SK-N-SH treated with all-trans-retinoic acid at 6 μM for 48 hours (cell line): ENCODE data around the gene FAM8A1.

Source experiments
- ATAC-seq: fragments of 200-7000 bp; cut with Tn5 transposase; 3 replicates; pipeline ENCODE4 v1.9.1; 2020; ENCODE audit warnings: mild to moderate bottlenecking, moderate library complexity
- ARNTL ChIP-seq: fragments of 450-650 bp; formaldehyde crosslinking; IDR thresholded peaks from 2 replicates; pipeline ENCODE4 v1.5.0; 2020; ENCODE audit warnings: low read depth, mild to moderate bottlenecking, moderate library complexity, borderline replicate concordance
- BACH2 ChIP-seq: fragments of 250-450 bp; sonication (Bioruptor Pico); IDR thresholded peaks from 2 replicates; pipeline ENCODE4 v1.9.0; 2021; ENCODE audit warnings: mild to moderate bottlenecking, borderline replicate concordance
- CSDC2 ChIP-seq: fragments of 250-450 bp; sonication (Bioruptor Pico); IDR thresholded peaks from 2 replicates; pipeline ENCODE4 v1.5.0; 2020; ENCODE audit warnings: mild to moderate bottlenecking, moderate library complexity
- CSRNP3 ChIP-seq: fragments of 250-450 bp; sonication (Bioruptor Pico); IDR thresholded peaks from 2 replicates; pipeline ENCODE4 v1.5.1; 2021; ENCODE audit warnings: mild to moderate bottlenecking, moderate library complexity
- ESRRG ChIP-seq: fragments of 250-450 bp; sonication (Bioruptor Pico); IDR thresholded peaks from 2 replicates; pipeline ENCODE4 v1.6.1; 2021; ENCODE audit warnings: mild to moderate bottlenecking
- ISL1 ChIP-seq: fragments of 250-450 bp; sonication (Bioruptor Pico); IDR thresholded peaks from 2 replicates; pipeline ENCODE4 v2.1.2; 2022; ENCODE audit warnings: mild to moderate bottlenecking, moderate library complexity
- OSR1 ChIP-seq: fragments of 250-450 bp; sonication (Bioruptor Pico); IDR thresholded peaks from 2 replicates; pipeline ENCODE4 v1.8.0; 2022; ENCODE audit warnings: moderate library complexity, mild to moderate bottlenecking, inconsistent platforms
- PATZ1 ChIP-seq: fragments of 250-450 bp; sonication (Bioruptor Pico); IDR thresholded peaks from 2 replicates; pipeline ENCODE4 v1.8.0; 2020; ENCODE audit warnings: mild to moderate bottlenecking, moderate library complexity, borderline replicate concordance
- PPARA ChIP-seq: fragments of 250-450 bp; sonication (Bioruptor Pico); IDR thresholded peaks from 2 replicates; pipeline ENCODE4 v1.5.0; 2020; ENCODE audit warnings: mild to moderate bottlenecking, borderline replicate concordance
- RARB ChIP-seq: fragments of 250-450 bp; sonication (Bioruptor Pico); IDR thresholded peaks from 2 replicates; pipeline ENCODE4 v1.8.0; 2021; ENCODE audit warnings: mild to moderate bottlenecking, moderate library complexity
- SNAI2 ChIP-seq: fragments of 250-450 bp; sonication (Bioruptor Pico); IDR thresholded peaks from 2 replicates; pipeline ENCODE4 v1.5.0; 2020; ENCODE audit warnings: mild to moderate bottlenecking, moderate library complexity
- TOX ChIP-seq: fragments of 250-450 bp; sonication (Bioruptor Pico); IDR thresholded peaks from 2 replicates; pipeline ENCODE4 v1.8.0; 2021; ENCODE audit warnings: mild to moderate bottlenecking, moderate library complexity, borderline replicate concordance
- TSHZ2 ChIP-seq: fragments of 250-450 bp; sonication (Bioruptor Pico); IDR thresholded peaks from 2 replicates; pipeline ENCODE4 v1.5.0; 2020; ENCODE audit warnings: mild to moderate bottlenecking, moderate library complexity
- ZC3H10 ChIP-seq: fragments of 250-450 bp; sonication (Bioruptor Pico); IDR thresholded peaks from 2 replicates; pipeline ENCODE4 v1.5.1; 2021; ENCODE audit warnings: mild to moderate bottlenecking, moderate library complexity
- ZFP30 ChIP-seq: fragments of 450-650 bp; formaldehyde crosslinking; IDR thresholded peaks from 2 replicates; pipeline ENCODE4 v1.5.0; 2022; ENCODE audit warnings: mild to moderate bottlenecking, moderate library complexity
- ZNF565 ChIP-seq: fragments of 450-650 bp; formaldehyde crosslinking; conservative IDR thresholded peaks from 2 replicates; pipeline ENCODE4 v1.5.0; 2020; ENCODE audit warnings: low read depth, mild to moderate bottlenecking, moderate library complexity
- ZNF70 ChIP-seq: fragments of 450-650 bp; formaldehyde crosslinking; IDR thresholded peaks from 2 replicates; pipeline ENCODE4 v1.5.0; 2020; ENCODE audit warnings: mild to moderate bottlenecking, moderate library complexity
- ZNF8 ChIP-seq: fragments of 450-650 bp; formaldehyde crosslinking; IDR thresholded peaks from 2 replicates; pipeline ENCODE4 v1.5.0; 2020; ENCODE audit warnings: mild to moderate bottlenecking, moderate library complexity

Gene FAM8A1

GRCh38 chr6:17552861-17553260 lies 47.2 kb upstream of the FAM8A1 start:
- ATAC-seq, result no peak
- no peak for TF ChIP-seq CSDC2
- TF ChIP-seq BACH2, result no peak
- TF ChIP-seq ZC3H10 (CRISPR knock-in tag), result no peak
- no peak for TF ChIP-seq PPARA (CRISPR knock-in tag)
- TF ChIP-seq ZNF70 (CRISPR knock-in tag), result no peak
- no peak for TF ChIP-seq ZNF565 (CRISPR knock-in tag)
- no peak for TF ChIP-seq ZFP30
- no peak for TF ChIP-seq SNAI2 (CRISPR knock-in tag)
- TF ChIP-seq TOX (CRISPR knock-in tag), result no peak
- TF ChIP-seq ZNF8 (CRISPR knock-in tag), result no peak
- no peak for TF ChIP-seq PATZ1 (CRISPR knock-in tag)
- no peak for TF ChIP-seq RARB (CRISPR knock-in tag)
- TF ChIP-seq, all 23 proteins: peak for 0

- TF ChIP-seq TSHZ2, result no peak
- no peak for TF ChIP-seq SNAI2 (CRISPR knock-in tag)
- no peak for TF ChIP-seq ZNF565 (CRISPR knock-in tag)
- no peak for TF ChIP-seq ESRRG (CRISPR knock-in tag)
- TF ChIP-seq RARB (CRISPR knock-in tag), result no peak
- no peak for TF ChIP-seq OSR1 (CRISPR knock-in tag)
- no peak for TF ChIP-seq CSRNP3 (CRISPR knock-in tag)
- no peak for TF ChIP-seq ZC3H10 (CRISPR knock-in tag)
- ATAC-seq, result no peak
Observed at GRCh38 chr6:17556014-17556413, 44.1 kb upstream of the FAM8A1 start.

- TF ChIP-seq ZFP30 (no peak), ARNTL (CRISPR knock-in tag) (no peak), BACH2 (no peak), TOX (CRISPR knock-in tag) (no peak), ZNF565 (CRISPR knock-in tag) (no peak)
- ATAC-seq, result no peak
Observed at GRCh38 chr6:17562636-17563035, 37.5 kb upstream of the FAM8A1 start.

- no peak for ATAC-seq
- TF ChIP-seq ZC3H10 (CRISPR knock-in tag), result no peak
- TF ChIP-seq SNAI2 (CRISPR knock-in tag), result no peak
- no peak for TF ChIP-seq CSRNP3 (CRISPR knock-in tag)
- TF ChIP-seq ZFP30, result no peak
- TF ChIP-seq ARNTL (CRISPR knock-in tag), result no peak
Observed at GRCh38 chr6:17565399-17565798, 34.7 kb upstream of the FAM8A1 start.

DNA sequence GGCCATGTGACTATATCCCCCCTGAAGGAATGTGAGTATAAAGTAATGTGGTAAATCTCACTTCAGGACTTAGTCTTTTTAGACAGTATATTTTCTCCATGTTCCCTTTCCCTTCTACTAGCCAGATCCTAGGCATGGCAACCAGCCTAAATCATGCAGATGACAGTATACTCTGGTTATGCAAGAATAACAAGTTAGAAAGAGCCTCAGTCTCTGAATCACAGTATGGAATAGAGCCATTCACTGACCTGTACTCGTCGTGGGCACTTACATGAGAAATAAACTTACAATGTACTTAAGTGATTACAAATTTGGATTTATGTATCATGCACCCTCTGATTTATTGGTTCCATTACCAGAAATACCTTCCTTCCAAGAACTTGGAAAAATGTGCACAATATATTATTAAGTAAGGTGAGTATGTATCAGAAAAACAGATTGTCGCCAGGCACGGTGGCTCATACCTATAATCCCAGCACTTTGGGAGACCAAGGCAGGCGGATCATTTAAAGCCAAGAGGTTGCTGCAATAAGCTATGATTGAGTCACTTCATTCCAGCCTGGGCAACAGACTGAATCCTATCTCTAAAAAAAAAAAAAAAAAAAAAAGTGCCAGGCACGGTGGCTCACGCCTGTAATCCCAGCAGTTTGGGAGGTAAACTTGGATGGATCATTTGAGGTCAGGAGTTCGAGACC lies 25.1 kb upstream of the FAM8A1 start:
- no peak; the same call in 2 of the 3 replicates for ATAC-seq
- no peak for TF ChIP-seq ZNF70 (CRISPR knock-in tag)
- TF ChIP-seq ISL1 (CRISPR knock-in tag), result peak; percentile 34; the same call in 1 of the 2 replicates
- TF ChIP-seq, all 23 proteins: peak for 1
